Right ventricle myocardium superior (tissue), 1 donor: ENCODE measurements around the gene CTNND1. TPM values are rescaled to one million over a fixed set of nuclear protein-coding genes. Genes with fewer than 3 reads are reported as not detected.
"Not testable (repeated sequence)": the region's sequence is repeated elsewhere in the genome, so short reads cannot be mapped to it uniquely, and the experiment has no call there.

Experiments used
- ATAC-seq: fragments of 200-7000 bp; cut with Tn5 transposase; one replicate; pipeline ENCODE4 v1.9.1; 2020; ENCODE audit warnings: mild to moderate bottlenecking; ENCODE audit not compliant: poor library complexity
- DNase-seq: peaks from one replicate; pipeline ENCODE4 v3.0.0-alpha.2; 2020
- intact Hi-C: fragments of 100-400 bp; cut with DNase I; formaldehyde crosslinking; loops from one replicate; pipeline ENCODE4 v1.11.2; 2022
- long read RNA-seq: library from polyadenylated mRNA; unstranded; transcript quantifications from one replicate; pipeline ENCODE4 v2.0.0, GENCODE V29; 2021
- total RNA-seq: library from RNA; stranded (reverse); fragmentation: NEBNext Ultra II Directional; extraction: Animal tissue kit (Norgen Biotek cat#: 25700); gene quantifications from one replicate; pipeline ENCODE4 v1.2.1, GENCODE V29; 2021
- donor health status: DM: no; HTN: yes; CAD: no; lungs with severe emphysema.

The CTNND1 gene
- 66.5 TPM for total RNA-seq
- long read RNA-seq, full-length matches to known transcripts: 10 of 27 reads
- long read RNA-seq, partial matches to known transcripts: 5 of 27 reads
- long read RNA-seq, other reads (novel, unspliced or antisense): 12 of 27 reads

- DNase-seq (peak; percentile 88), ATAC-seq (peak; percentile 99)
- intact Hi-C loops: loop anchor here (2.0 kb wide), 1 partner anchor 39 kb away; no protein-coding TSS in a partner anchor
Measured at GRCh38 chr11:57761301-57762234, at the start of gene CTNND1. CTNND1 (plus strand) TSS chr11:57761802; CDS start chr11:57791479, 29,677 bp downstream.

- DNase-seq (peak; percentile 96), ATAC-seq (peak; percentile 96)
- intact Hi-C loops: no loop called here
Measured at GRCh38 chr11:57712256-57713150, 49.1 kb upstream of the CTNND1 start, which contains the start of gene TMX2. TMX2 (plus strand) TSS chr11:57712593; CDS start chr11:57712619, 26 bp downstream.

- ATAC-seq: no peak
- intact Hi-C loops: no loop called here
- no peak for DNase-seq
Measured at GRCh38 chr11:57713835-57714234, 47.8 kb upstream of the CTNND1 start.

GRCh38 chr11:57716726-57717125 lies 44.9 kb upstream of the CTNND1 start:
- intact Hi-C loops, DNase-seq, ATAC-seq: not testable (repeated sequence)

GRCh38 chr11:57727185-57727584 lies 34.4 kb upstream of the CTNND1 start:
- intact Hi-C loops: no loop called here
- DNase-seq: no peak
- no peak for ATAC-seq

GRCh38 chr11:57728829-57729228 lies 32.8 kb upstream of the CTNND1 start:
- ATAC-seq: no peak
- DNase-seq: no peak
- intact Hi-C loops: no loop called here

- intact Hi-C loops: no loop called here
- ATAC-seq (no peak), DNase-seq (no peak)
Measured at GRCh38 chr11:57729479-57729878, 32.1 kb upstream of the CTNND1 start.

GRCh38 chr11:57732661-57733060 lies 28.9 kb upstream of the CTNND1 start:
- ATAC-seq (no peak), DNase-seq (no peak)
- intact Hi-C loops: no loop called here

GRCh38 chr11:57735619-57736298 lies 25.8 kb upstream of the CTNND1 start:
- intact Hi-C loops: no loop called here
- ATAC-seq (peak; percentile 58), DNase-seq (no peak)

- intact Hi-C loops: loop anchor here (10.0 kb wide), 1 partner anchor 63 kb away; no protein-coding TSS in a partner anchor
- DNase-seq (peak; percentile 97), ATAC-seq (peak; percentile 97)
Measured at GRCh38 chr11:57741132-57742086, 20.2 kb upstream of the CTNND1 start, which contains the start of gene SELENOH. SELENOH (plus strand) TSS chr11:57741491; CDS start chr11:57741596, 105 bp downstream.

GRCh38 chr11:57742087-57742452 lies 19.5 kb upstream of the CTNND1 start:
- intact Hi-C loops: loop anchor here (10.0 kb wide), 1 partner anchor 63 kb away; no protein-coding TSS in a partner anchor
- DNase-seq: no peak

GRCh38 chr11:57744357-57744756 lies 17.2 kb upstream of the CTNND1 start:
- no peak for DNase-seq
- ATAC-seq: no peak
- intact Hi-C loops: loop anchor here (10.0 kb wide), 1 partner anchor 60 kb away; no protein-coding TSS in a partner anchor

More at GRCh38 chr11:57742087-57742452, 19.5 kb upstream of the CTNND1 start:
- no peak for ATAC-seq

- ATAC-seq: no peak
- intact Hi-C loops: loop anchor here (10.0 kb wide), 1 partner anchor 60 kb away; no protein-coding TSS in a partner anchor
Measured at GRCh38 chr11:57745206-57745605, 16.4 kb upstream of the CTNND1 start.

GRCh38 chr11:57746920-57747319 lies 14.7 kb upstream of the CTNND1 start:
- intact Hi-C loops: loop anchor here (10.0 kb wide), 1 partner anchor 58 kb away; no protein-coding TSS in a partner anchor
- DNase-seq: no peak

More at GRCh38 chr11:57745206-57745605, 16.4 kb upstream of the CTNND1 start:
- no peak for DNase-seq

GRCh38 chr11:57751176-57751575 lies 10.4 kb upstream of the CTNND1 start:
- DNase-seq (no peak), ATAC-seq (no peak)
- intact Hi-C loops: no loop called here

More at GRCh38 chr11:57746920-57747319, 14.7 kb upstream of the CTNND1 start:
- no peak for ATAC-seq

GRCh38 chr11:57751676-57752253 lies 9.8 kb upstream of the CTNND1 start, which contains the start of gene BTBD18:
BTBD18 (minus strand) TSS chr11:57751819; CDS start chr11:57751188, 631 bp downstream.
- intact Hi-C loops: no loop called here

More at GRCh38 chr11:57751676-57752253, 9.8 kb upstream of the CTNND1 start, which contains the start of gene BTBD18:
- no peak for DNase-seq
- ATAC-seq: peak; percentile 88
